CD14-positive monocyte (primary cell): ENCODE results near the gene WBP11. TPM values are rescaled to one million over a fixed set of nuclear protein-coding genes. Genes with fewer than 3 reads are reported as not detected.

ENCODE experiments used
- DNase-seq, 3 donors: peaks; one replicate each; pipeline ENCODE4 v3.0.0-alpha.2; 2011 to 2022
- H2AFZ ChIP-seq: 2 replicates; pipeline ENCODE4 v1.6.0; 2012; ENCODE audit warnings: mild to moderate bottlenecking, low read depth, low read length, inconsistent platforms; ENCODE audit not compliant: insufficient read depth, poor library complexity, severe bottlenecking
- H3K27ac ChIP-seq, 2 donors: 1 replicate in 1 of 2; 2 replicates in 1 of 2; pipeline ENCODE4 v1.5.1; 2012 to 2013; ENCODE audit warnings: low read length in 2 of 2, control low read depth in 1 of 2, inconsistent platforms in 1 of 2, low read depth in 1 of 2, mild to moderate bottlenecking in 1 of 2
- H3K27me3 ChIP-seq, 2 donors: one replicate each; pipeline versions ENCODE4 v1.6.0 to v1.6.1; 2011 to 2013; ENCODE audit warnings: low read length in 2 of 2; ENCODE audit not compliant: control insufficient read depth in 2 of 2, insufficient read depth in 2 of 2
- H3K36me3 ChIP-seq, 2 donors: replicated peaks in 1 of 2; 1 replicate in 1 of 2; 2 replicates in 1 of 2; pipeline versions ENCODE4 v1.5.1 to v1.6.1; 2012 to 2013; ENCODE audit warnings: low read length in 2 of 2, control low read depth in 1 of 2, inconsistent platforms in 1 of 2, mild to moderate bottlenecking in 1 of 2; ENCODE audit not compliant: insufficient read depth in 2 of 2, control insufficient read depth in 1 of 2
- H3K4me1 ChIP-seq, 2 donors: 1 replicate in 1 of 2; 2 replicates in 1 of 2; pipeline versions ENCODE4 v1.5.1 to v1.6.1; 2012 to 2013; ENCODE audit warnings: low read length in 2 of 2, control low read depth in 1 of 2, inconsistent platforms in 1 of 2, mild to moderate bottlenecking in 1 of 2, moderate library complexity in 1 of 2; ENCODE audit not compliant: insufficient read depth in 2 of 2, control insufficient read depth in 1 of 2
- H3K4me2 ChIP-seq: replicated peaks from 2 replicates; pipeline ENCODE3; 2012; ENCODE audit warnings: low read length, moderate library complexity, mild to moderate bottlenecking; ENCODE audit not compliant: poor library complexity, severe bottlenecking; ENCODE audit errors: extremely low read depth
- H3K4me3 ChIP-seq, 3 experiments: fragments of 200-600 bp in 1 of 3; sonication (generic) in 1 of 3; replicated peaks in 1 of 3; 1 replicate in 2 of 3; 2 replicates in 1 of 3; pipeline ENCODE4 v1.5.1; 2011 to 2013; ENCODE audit warnings: low read length in 3 of 3, mild to moderate bottlenecking in 3 of 3, control low read depth in 2 of 3, low read depth in 2 of 3, inconsistent platforms in 1 of 3, moderate library complexity in 1 of 3
- H3K79me2 ChIP-seq: 2 replicates; pipeline ENCODE4 v1.6.0; 2012; ENCODE audit warnings: mild to moderate bottlenecking, control low read depth, inconsistent platforms, low read length, moderate library complexity; ENCODE audit not compliant: insufficient read depth
- H3K9ac ChIP-seq: 2 replicates; pipeline ENCODE4 v1.6.0; 2017; ENCODE audit warnings: low read length, mild to moderate bottlenecking; ENCODE audit not compliant: insufficient read depth, poor library complexity, severe bottlenecking
- H3K9me3 ChIP-seq, 2 donors: replicated peaks in 1 of 2; 1 replicate in 1 of 2; 2 replicates in 1 of 2; pipeline versions ENCODE4 v1.5.1 to v1.6.1; 2012 to 2013; ENCODE audit warnings: low read length in 2 of 2, control low read depth in 1 of 2; ENCODE audit not compliant: control insufficient read depth in 1 of 2, insufficient read depth in 1 of 2
- H4K20me1 ChIP-seq: 2 replicates; pipeline ENCODE4 v1.6.0; 2012; ENCODE audit warnings: mild to moderate bottlenecking, low read length, control low read depth, moderate library complexity; ENCODE audit not compliant: insufficient read depth
- H3K27ac Mint-ChIP-seq, 7 donors: one replicate each; pipeline ENCODE4 v1.8.0; 2020; ENCODE audit warnings: mild to moderate bottlenecking in 7 of 7, mixed read lengths in 7 of 7, moderate library complexity in 6 of 7, inconsistent platforms in 2 of 7
- H3K27me3 Mint-ChIP-seq, 3 donors: one replicate each; pipeline ENCODE4 v1.8.0; 2021 to 2022; ENCODE audit warnings: low read depth in 3 of 3, mild to moderate bottlenecking in 3 of 3, mixed read lengths in 3 of 3, moderate library complexity in 3 of 3, inconsistent platforms in 1 of 3
- H3K36me3 Mint-ChIP-seq, 2 donors: one replicate each; pipeline ENCODE4 v1.8.0; 2020; ENCODE audit warnings: mixed read lengths in 2 of 2, inconsistent platforms in 1 of 2, mild to moderate bottlenecking in 1 of 2
- H3K4me1 Mint-ChIP-seq: one replicate; pipeline ENCODE4 v1.8.0; 2020; ENCODE audit warnings: mild to moderate bottlenecking, mixed read lengths
- H3K4me3 Mint-ChIP-seq, 2 donors: one replicate each; pipeline ENCODE4 v1.8.0; 2020; ENCODE audit warnings: mild to moderate bottlenecking in 2 of 2, mixed read lengths in 2 of 2, moderate library complexity in 1 of 2
- H3K9me3 Mint-ChIP-seq, 7 donors: one replicate each; pipeline ENCODE4 v1.8.0; 2020 to 2022; ENCODE audit warnings: mixed read lengths in 7 of 7, mild to moderate bottlenecking in 6 of 7, moderate library complexity in 6 of 7, inconsistent platforms in 2 of 7
- CTCF ChIP-seq: fragments of 200-600 bp; IDR thresholded peaks from one replicate; pipeline ENCODE4 v1.8.0; 2022; ENCODE audit warnings: antibody characterized with exemption, mild to moderate bottlenecking
- WGBS: methylation state at CpG from one replicate; pipeline ENCODE4 v1.1.5; 2013; ENCODE audit warnings: missing lambda C conversion rate; ENCODE audit not compliant: insufficient coverage; 5-methylcytosine and 5-hydroxymethylcytosine counted together
- intact Hi-C, 2 donors: fragments of 100-400 bp; cut with micrococcal nuclease; formaldehyde crosslinking; loops; one replicate each; pipeline versions ENCODE4 v1.15.0 to v1.15.1; 2023
- polyA plus RNA-seq, 3 donors: library from polyadenylated mRNA; depleted of rRNA in 1 of 3; unstranded in 2 of 3; stranded (reverse) in 1 of 3; fragments of 300-500 nt in 2 of 3; fragments of >200 nt in 1 of 3; fragmentation: Illumina TruSeq in 2 of 3; gene quantifications; 1 replicate in 2 of 3; 2 replicates in 1 of 3; pipeline ENCODE4 v1.2.3, GENCODE V29; 2012 to 2021

Gene WBP11
- polyA plus RNA-seq, 3 donors, result 20.5 to 46.2 (median 29.2) TPM

GRCh38 chr12:14756334-14757143 is 46.7 kb downstream of the WBP11 start:
- Mint-ChIP-seq H3K4me1 (peaks cover 2% of the 10 kb centered on the region), H3K4me3 (no peak overlapping the region), H3K9me3 (peaks cover 8 to 24% (median 17%) of the 10 kb centered on the region in 7 donors), H3K36me3 (peaks cover 11% of the 10 kb centered on the region in 2 donors), H3K27me3 (peaks cover 0 to 6% (median 2%) of the 10 kb centered on the region in 3 donors), H3K27ac (no peak overlapping the region)
- DNase-seq, result no peak
- no peak overlapping the region for H3K9ac ChIP-seq
- peak; percentile 46 for TF ChIP-seq CTCF
- intact Hi-C loops, result no loop called here
- WGBS, result 70% methylated on average over 7 of the region's 17 CpGs
- no peaks in the 10 kb centered on the region for H3K79me2 ChIP-seq
- H2AFZ ChIP-seq, result no peak overlapping the region
- no peak overlapping the region for H3K4me2 ChIP-seq
- no peak overlapping the region for H3K4me3 ChIP-seq
- no peak overlapping the region for H3K27ac ChIP-seq
- H3K4me1 ChIP-seq, result no peaks in the 10 kb centered on the region
- no peaks in the 10 kb centered on the region for H4K20me1 ChIP-seq
- H3K36me3 ChIP-seq, result peaks cover 0 to 2% of the 10 kb centered on the region in 2 donors
- H3K27me3 ChIP-seq, result no peaks in the 10 kb centered on the region
- peaks cover 9 to 11% of the 10 kb centered on the region in 2 donors for H3K9me3 ChIP-seq

GRCh38 chr12:14751986-14752385 is 51.3 kb downstream of the WBP11 start:
- Histone ChIP-seq H3K4me2 (no peak overlapping the region), H3K27ac (no peak overlapping the region), H4K20me1 (no peaks in the 10 kb centered on the region), H3K9me3 (no peaks in the 10 kb centered on the region), H3K36me3 (no peaks in the 10 kb centered on the region), H3K79me2 (no peaks in the 10 kb centered on the region), H3K4me3 (no peak overlapping the region), H3K4me1 (no peaks in the 10 kb centered on the region), H3K27me3 (no peaks in the 10 kb centered on the region), H3K9ac (no peak overlapping the region), H2AFZ (no peak overlapping the region)
- Mint-ChIP-seq H3K4me1 (peaks cover 2% of the 10 kb centered on the region), H3K4me3 (no peak overlapping the region), H3K27ac (no peak overlapping the region), H3K27me3 (peaks cover 0 to 5% (median 2%) of the 10 kb centered on the region in 3 donors), H3K9me3 (peaks cover 0 to 6% (median 2%) of the 10 kb centered on the region in 7 donors), H3K36me3 (no peaks in the 10 kb centered on the region)
- TF ChIP-seq CTCF, result no peak
- intact Hi-C loops, result no loop called here
- DNase-seq, result no peak
